SIG-M5 (cell line): ENCODE results near the gene PEMT.

ENCODE experiments used
- DNase-seq: peaks from one replicate; lab custom pipeline; 2025; lab: John Stamatoyannopoulos, UW

PEMT gene

GRCh38 chr17:17503566-17504130 is 87.9 kb downstream of the PEMT start:
- no peak for DNase-seq

- DNase-seq = no peak
Measured at GRCh38 chr17:17502741-17503565, 88.6 kb downstream of the PEMT start.

- no peak for DNase-seq
Measured at GRCh38 chr17:17500999-17501605, 90.4 kb downstream of the PEMT start.

DNA sequence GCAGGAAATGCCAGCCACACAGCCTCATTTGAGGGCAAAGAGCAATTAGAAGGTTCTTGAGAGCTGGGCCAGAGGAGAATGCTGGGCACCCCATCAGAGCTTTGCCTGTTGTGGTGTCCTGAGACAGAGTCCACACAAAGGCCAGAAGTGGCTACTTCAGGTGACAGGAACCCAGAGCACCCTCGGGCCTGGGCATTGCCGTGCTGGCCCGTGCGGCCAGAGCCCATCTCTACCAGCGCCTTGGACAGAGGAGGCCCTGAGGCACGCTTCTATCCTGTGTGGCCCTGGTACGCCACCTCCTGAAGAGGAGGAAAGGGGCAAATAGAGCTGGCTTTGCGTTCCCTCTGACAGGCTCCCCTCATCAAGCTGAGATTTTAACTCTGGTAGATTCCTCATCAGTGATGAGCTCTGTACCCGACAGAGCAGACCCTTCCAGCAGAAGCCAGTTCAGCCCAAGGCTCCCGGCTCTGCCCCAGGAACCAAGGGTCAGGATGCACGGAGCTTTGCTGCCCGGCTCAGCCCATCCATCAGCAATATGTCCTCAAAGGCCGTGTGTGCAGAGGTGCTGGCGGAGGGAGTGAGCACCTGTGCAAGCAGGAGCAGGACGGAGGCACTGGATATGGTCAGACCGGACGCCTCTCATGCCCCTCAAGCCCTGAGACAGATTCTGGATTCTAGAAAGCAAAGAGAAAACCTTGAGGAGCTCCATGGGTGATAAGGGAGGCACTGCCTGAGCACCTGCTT is 91.9 kb downstream of the PEMT start:
- no peak for DNase-seq

DNA sequence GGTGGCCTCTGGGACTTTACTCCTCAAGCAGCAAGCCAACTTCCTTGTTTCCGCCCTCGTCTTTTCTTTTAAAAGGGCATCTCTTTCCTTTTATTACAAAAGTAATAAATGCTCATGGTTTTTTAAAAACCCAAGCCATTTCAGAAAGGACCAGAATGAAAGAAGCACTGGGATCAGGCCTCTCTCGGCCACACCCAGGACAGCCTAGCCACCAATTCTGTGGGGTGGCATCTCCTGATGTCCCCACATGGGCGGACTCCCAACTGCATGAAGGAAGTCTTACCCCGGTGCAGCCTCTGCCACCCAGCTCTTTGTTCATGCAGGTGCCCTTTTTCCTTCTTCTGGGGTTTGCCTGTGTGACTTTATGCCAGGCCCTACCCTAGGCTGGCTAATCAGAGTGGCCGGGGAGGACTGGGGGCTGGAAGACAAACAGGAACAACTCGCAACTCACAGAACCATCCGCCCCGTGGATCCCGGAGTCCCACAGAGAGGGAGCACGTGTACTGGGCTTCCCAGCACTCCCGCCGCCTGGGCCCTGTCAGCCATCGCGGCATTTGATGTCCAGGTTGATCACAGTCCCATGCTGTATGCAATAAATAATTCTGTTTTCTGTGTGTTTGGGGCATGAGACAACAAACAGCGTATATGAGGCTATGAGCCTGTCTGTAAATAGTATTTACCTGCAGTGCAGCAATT is 92.8 kb downstream of the PEMT start:
- DNase-seq = no peak

DNA sequence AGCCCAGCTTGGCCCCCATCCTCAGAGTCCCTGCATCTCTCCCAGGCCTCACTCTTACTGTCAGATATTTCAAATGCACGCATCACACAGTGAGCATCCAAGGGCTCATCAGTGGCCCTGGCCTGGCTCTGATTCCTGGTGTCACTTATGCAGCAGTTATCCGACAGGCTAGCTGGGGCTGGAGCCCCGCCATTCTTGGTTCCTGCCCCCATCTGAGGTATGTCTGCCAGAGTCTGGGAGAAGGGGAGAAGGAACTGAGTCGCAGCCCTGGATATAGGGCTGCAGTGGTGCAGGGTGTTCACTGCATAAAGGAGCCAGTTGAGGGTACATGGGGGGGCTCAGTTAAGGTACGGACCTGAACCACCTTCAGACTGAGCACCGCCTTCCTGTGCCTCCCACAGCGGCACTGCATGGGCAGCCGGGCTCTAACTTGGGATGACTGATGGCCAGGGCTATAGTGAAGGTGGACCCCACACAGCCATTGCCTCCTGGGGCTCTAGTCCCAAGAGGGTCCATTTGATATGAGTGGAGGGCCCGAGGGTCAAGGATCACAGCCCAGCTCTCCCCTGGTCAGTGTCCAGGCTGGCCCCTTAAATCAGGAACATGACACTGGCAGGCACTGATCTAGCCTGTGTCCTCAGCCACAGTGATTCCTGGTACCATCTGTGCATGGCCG is 93.5 kb downstream of the PEMT start:
- DNase-seq = no peak

- DNase-seq = no peak
Measured at GRCh38 chr17:17497065-17497844, 94.3 kb downstream of the PEMT start.

DNA sequence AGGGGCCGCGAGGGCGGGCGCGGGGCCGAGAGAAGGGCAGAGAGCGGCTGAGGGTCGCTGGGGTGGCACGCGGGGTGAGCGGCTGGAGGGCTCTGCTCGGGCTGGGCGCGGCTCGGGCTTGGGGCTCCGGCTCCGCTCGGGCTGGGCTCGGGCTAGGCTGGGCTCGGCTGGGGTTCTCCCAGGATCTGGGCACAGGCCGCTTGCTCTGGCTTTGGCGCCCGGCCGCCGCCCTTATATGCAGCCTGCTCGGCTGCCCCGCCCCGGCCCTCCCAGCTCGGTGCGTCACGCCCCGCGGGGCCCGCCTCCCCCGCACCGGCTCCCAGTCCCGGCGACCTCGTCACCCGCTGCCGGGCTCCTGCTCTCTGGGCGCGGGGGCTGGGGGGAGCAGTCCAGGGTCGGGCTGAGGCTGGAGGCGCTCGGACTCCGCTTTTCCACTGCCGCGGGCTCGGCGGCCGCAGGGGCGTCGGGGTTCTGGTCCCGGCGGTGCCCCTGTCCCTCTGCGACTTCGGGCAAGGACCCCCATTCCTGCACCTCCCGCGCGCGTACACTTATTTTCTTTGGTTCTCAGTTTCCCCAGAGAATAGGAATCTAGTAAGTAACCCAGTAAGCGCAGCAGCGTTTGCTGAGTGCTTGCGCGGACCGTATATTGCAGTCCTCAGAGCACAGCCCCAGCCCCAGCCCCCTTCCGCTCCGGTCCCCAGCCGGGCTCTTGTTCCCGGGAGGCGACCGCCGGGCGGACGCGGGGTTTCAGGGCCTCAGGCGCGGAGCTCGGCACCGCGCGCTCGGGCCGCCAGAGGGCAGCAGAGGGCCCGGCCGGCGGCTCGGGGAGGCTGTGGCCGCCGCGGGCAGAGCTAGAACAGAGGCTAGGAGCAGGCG is 95.1 kb downstream of the PEMT start, which contains the start of gene RASD1:
Gene RASD1 (minus strand): TSS at position 207 of the 876 bp plus-strand sequence. CDS start 214 bp downstream, outside the sequence.
- peak; percentile 31 for DNase-seq

- DNase-seq = no peak
Measured at GRCh38 chr17:17495536-17496188, 95.8 kb downstream of the PEMT start.

- DNase-seq = no peak
Measured at GRCh38 chr17:17494870-17495535, 96.5 kb downstream of the PEMT start.

DNA sequence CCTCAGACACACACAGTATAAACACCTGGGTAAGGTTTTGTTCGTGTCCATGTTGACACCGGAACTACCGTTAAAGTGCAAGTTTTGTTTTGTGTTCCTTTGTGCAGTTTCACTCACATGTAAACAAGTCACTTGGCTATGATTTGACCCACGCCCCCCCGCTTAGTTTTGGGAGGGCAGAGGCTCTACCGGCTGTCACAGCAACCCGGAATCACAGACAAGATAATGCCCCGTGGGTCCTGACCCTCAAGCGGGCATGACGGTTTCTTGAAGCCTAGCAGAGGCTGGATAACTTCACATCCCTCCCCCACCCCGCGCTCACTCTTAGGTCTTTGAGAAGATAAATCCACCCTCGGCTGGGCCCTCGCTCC is 97.0 kb downstream of the PEMT start:
- no peak for DNase-seq

GRCh38 chr17:17493986-17494466 is 97.5 kb downstream of the PEMT start:
- no peak for DNase-seq

- DNase-seq = no peak
Measured at GRCh38 chr17:17493249-17493985, 98.1 kb downstream of the PEMT start.

GRCh38 chr17:17492571-17492970 is 98.9 kb downstream of the PEMT start:
- no peak for DNase-seq

DNA sequence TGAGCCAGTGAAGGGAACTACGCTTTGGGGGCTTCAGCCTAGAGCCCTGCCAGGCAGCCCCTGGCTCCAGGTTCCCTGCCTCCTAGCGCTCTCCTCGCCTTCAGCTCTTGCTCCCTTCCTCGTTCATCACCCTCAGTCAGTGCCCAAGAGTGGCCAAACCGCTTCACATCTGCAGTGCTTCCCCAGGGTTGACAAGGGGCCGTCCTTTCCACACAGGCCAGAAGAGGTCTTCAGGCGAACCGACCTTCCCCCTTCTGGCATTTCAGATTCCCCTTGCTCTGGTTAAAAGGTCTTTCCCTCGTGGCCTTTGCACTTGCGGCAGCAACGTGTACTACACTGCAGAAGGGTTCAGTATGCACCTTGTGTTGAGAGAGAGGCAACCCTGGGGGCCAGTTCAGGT is 99.4 kb downstream of the PEMT start:
- DNase-seq = no peak

DNA sequence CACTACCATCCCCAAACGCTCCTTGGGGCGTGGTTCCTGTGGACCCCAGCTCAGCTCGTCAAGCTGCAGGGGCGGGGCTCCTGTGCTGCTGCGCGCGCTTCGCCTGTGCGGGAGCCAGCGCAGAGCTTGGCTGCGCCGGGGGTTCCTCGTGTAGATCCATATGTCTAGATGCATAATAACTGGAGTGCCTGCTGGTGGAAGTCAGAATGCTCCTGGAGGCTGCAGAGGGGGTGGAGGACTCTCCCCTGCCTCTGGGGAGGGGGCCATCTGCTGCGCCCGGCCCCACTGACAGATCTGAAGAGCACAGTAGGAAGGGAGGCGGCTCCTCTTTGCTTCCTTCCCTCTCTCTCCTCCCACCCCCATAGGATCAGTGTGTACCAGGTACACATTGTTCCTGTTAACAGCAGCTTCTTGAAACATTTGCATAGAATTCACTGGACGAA is 99.9 kb downstream of the PEMT start:
- no peak for DNase-seq

GRCh38 chr17:17491031-17491471 is 100.5 kb downstream of the PEMT start:
- no peak for DNase-seq
